Measurements from ENCODE around the gene FOXL1. TPM values are rescaled to one million over a fixed set of nuclear protein-coding genes. Genes with fewer than 3 reads are reported as not detected.
A peak's percentile ranks its signal among the peaks of the same experiment; 100 is the strongest.

FOXL1 gene
- total RNA-seq, 2 experiments from 2014 or later: not detected

DNA sequence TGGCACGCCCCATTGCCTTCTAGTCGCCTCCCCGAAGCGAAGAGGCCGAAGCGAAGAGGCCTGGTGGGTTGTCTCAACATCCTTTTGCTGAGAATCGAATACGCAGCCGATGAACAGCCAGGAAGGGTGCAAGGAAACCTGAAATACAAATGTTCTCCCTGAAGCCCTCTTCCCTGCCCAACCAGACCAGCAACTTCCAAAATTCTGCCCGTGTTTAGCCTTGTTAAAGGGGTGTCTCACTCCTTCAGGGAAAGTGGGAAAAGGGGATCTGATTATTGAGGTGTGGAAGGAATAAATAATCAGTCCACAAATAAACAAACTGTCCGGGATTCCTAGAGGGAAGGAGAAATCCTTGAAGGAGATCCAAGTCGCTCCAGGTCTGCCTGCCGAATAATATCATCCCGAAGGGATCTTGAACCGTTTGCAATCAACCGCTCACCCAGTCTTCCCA is 13.1 kb upstream of the FOXL1 start:
- no peaks in the 10 kb centered on the region for H3K36me3 Mint-ChIP-seq (ENCODE audit: low read depth)
- no peak overlapping the region for H3K27ac Mint-ChIP-seq
- peaks cover 55% of the 10 kb centered on the region for H3K27me3 Mint-ChIP-seq
- POLR2A ChIA-PET: no interaction called here
- no peak overlapping the region for H3K4me3 Mint-ChIP-seq
- no peaks in the 10 kb centered on the region for H3K9me3 Mint-ChIP-seq
- CTCF ChIA-PET: interaction anchor here (0.7 to 2.7 kb wide), 17 partner anchors 11 to 719 kb away, joined by 3 to 45 read pairs (median 4); no protein-coding TSS in a partner anchor
- no peak for TF ChIP-seq CTCF (IDR thresholded peaks at IDR 0.05)
- intact Hi-C loops (cut with micrococcal nuclease): loop anchor here (10.0 kb wide), 1 partner anchor 200 kb away; no protein-coding TSS in a partner anchor
- H3K4me1 Mint-ChIP-seq (ENCODE audit: low read depth): peaks cover 11% of the 10 kb centered on the region
- ATAC-seq (no peak), DNase-seq (no peak)

DNA sequence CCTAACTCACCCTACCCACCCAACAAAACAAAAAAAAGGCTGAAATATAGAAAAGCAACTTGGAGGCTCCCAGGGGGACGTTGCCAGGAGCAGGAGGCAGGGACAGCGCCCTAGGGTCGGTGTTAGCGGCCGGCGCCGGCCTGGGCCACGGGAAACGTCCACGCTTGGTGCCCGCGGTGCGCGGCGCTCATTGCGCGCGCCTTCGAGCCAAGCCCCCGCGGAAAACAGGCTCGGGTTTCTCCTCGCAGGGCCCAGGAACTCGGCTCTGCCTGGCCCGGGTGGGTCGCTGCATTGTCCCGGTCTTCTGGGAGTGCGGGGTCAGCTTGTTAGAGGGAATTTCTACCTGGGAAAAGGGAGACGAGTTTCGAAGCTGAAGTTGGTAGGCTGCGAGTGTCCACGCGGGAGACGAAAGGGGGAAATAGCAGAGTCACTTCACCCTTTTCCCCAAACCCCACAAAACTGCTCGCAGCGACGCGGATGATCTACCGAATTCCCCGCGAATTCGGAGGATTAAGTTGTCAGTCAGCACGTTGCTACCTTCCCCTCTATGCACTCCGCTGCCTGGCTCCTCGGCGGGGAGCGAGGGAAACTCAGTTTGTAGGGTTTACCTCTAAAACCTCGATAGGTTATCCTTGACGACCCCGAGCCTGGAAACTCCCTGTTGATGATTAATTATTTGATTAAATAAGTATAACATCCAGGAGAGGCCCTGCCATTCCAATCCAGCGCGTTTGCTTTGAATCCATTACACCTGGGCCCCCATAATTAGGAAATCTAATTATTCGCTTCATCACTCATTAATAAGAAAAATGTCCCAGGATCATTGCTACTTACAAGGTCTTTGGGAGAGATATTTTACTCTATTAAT is 12.5 kb upstream of the FOXL1 start:
- H3K4me3 Mint-ChIP-seq: no peak overlapping the region
- DNase-seq (no peak), ATAC-seq (no peak)
- no peaks in the 10 kb centered on the region for H3K9me3 Mint-ChIP-seq
- H3K27ac Mint-ChIP-seq: no peak overlapping the region
- ChIA-PET CTCF (interaction anchor here (1.1 kb wide), 1 partner anchor 16 kb away, joined by 3 read pairs; no protein-coding TSS in a partner anchor), POLR2A (no interaction called here)
- intact Hi-C loops (cut with micrococcal nuclease): loop anchor here (10.0 kb wide), 1 partner anchor 199 kb away; no protein-coding TSS in a partner anchor
- H3K27me3 Mint-ChIP-seq: peaks cover 60% of the 10 kb centered on the region
- no peaks in the 10 kb centered on the region for H3K36me3 Mint-ChIP-seq (ENCODE audit: low read depth)
- peaks cover 11% of the 10 kb centered on the region for H3K4me1 Mint-ChIP-seq (ENCODE audit: low read depth)
- no peak for TF ChIP-seq CTCF (IDR thresholded peaks at IDR 0.05)

- Mint-ChIP-seq H3K9me3 (no peaks in the 10 kb centered on the region), H3K27ac (no peak within 1 kb of the TSS), H3K4me1 (ENCODE audit: low read depth) (peaks cover 11% of the 10 kb centered on the region), H3K36me3 (ENCODE audit: low read depth) (no peaks in the 10 kb centered on the region), H3K4me3 (no peak within 1 kb of the TSS), H3K27me3 (peaks cover 66% of the 10 kb centered on the region)
- intact Hi-C loops (cut with micrococcal nuclease): loop anchor here (10.0 kb wide), 1 partner anchor 198 kb away; no protein-coding TSS in a partner anchor
- CTCF ChIA-PET: interaction anchor here (1.1 kb wide), 1 partner anchor 16 kb away, joined by 3 read pairs; no protein-coding TSS in a partner anchor
- ATAC-seq (no peak), DNase-seq (peak; percentile 61)
- POLR2A ChIA-PET: no interaction called here
- no peak for TF ChIP-seq CTCF (IDR thresholded peaks at IDR 0.05)
These were observed 11.8 kb upstream of the FOXL1 start, which contains the start of gene FOXC2 for GRCh38 chr16:86566601-86566965. Gene FOXC2, plus strand, starts transcription at chr16:86566829. Its CDS starts 507 bp downstream, at chr16:86567336.

- CTCF ChIA-PET: interaction anchor here (1.1 kb wide), 1 partner anchor 731 kb away, joined by 3 read pairs; no protein-coding TSS in a partner anchor
- H3K36me3 Mint-ChIP-seq (ENCODE audit: low read depth): no peaks in the 10 kb centered on the region
- no peak overlapping the region for H3K27ac Mint-ChIP-seq
- H3K4me3 Mint-ChIP-seq: no peak overlapping the region
- ATAC-seq (no peak), DNase-seq (no peak)
- no peak for TF ChIP-seq CTCF (IDR thresholded peaks at IDR 0.05)
- POLR2A ChIA-PET: no interaction called here
- H3K9me3 Mint-ChIP-seq: no peaks in the 10 kb centered on the region
- H3K4me1 Mint-ChIP-seq (ENCODE audit: low read depth): peaks cover 11% of the 10 kb centered on the region
- intact Hi-C loops (cut with micrococcal nuclease): loop anchor here (10.0 kb wide), 1 partner anchor 198 kb away; no protein-coding TSS in a partner anchor
- peaks cover 67% of the 10 kb centered on the region for H3K27me3 Mint-ChIP-seq
These were observed 11.2 kb upstream of the FOXL1 start for GRCh38 chr16:86566966-86567700.
